Panc1 (cell line): ENCODE data around the gene PFKFB3.

Experiments
- POLR2AphosphoS5 ChIP-seq: IDR thresholded peaks from 2 replicates; pipeline ENCODE4 v1.6.1; 2012; ENCODE audit warnings: mild to moderate bottlenecking, low read depth, low read length, moderate library complexity
- TCF7L2 ChIP-seq: IDR thresholded peaks from 2 replicates; pipeline ENCODE4 v1.6.1; 2011; ENCODE audit warnings: mild to moderate bottlenecking, low read depth, low read length, inconsistent platforms
- TF ChIP-seq, protein P1 (sequence below): fragments of 450-650 bp; IDR thresholded peaks from 2 replicates; pipeline ENCODE4 v1.5.1; 2017; ENCODE audit warnings: mild to moderate bottlenecking

DNA sequence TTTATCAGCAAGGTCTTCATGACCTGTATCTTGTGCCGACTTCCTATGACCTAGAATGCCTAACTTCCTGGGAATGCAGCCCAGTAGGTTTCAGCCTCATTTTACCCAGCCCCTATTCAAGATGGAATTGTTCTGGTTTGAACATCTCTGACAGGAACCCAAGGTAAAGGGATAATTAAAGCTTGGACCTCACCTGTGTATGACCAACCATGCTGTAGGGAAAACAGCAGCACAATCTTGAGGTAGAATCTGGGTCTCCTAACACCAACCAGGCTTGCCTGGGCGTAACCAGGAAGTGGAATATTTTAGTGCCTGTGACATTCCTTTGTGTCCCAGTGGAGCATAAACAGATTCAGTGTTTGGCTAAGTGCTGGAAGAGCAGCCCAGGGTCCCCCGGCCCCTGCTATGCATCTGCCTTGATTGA, 94.1 kb downstream of the PFKFB3 start:
- no peak for TF ChIP-seq POLR2AphosphoS5
- TF ChIP-seq, protein P1, sequence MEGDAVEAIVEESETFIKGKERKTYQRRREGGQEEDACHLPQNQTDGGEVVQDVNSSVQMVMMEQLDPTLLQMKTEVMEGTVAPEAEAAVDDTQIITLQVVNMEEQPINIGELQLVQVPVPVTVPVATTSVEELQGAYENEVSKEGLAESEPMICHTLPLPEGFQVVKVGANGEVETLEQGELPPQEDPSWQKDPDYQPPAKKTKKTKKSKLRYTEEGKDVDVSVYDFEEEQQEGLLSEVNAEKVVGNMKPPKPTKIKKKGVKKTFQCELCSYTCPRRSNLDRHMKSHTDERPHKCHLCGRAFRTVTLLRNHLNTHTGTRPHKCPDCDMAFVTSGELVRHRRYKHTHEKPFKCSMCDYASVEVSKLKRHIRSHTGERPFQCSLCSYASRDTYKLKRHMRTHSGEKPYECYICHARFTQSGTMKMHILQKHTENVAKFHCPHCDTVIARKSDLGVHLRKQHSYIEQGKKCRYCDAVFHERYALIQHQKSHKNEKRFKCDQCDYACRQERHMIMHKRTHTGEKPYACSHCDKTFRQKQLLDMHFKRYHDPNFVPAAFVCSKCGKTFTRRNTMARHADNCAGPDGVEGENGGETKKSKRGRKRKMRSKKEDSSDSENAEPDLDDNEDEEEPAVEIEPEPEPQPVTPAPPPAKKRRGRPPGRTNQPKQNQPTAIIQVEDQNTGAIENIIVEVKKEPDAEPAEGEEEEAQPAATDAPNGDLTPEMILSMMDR, result no peak
- no peak for TF ChIP-seq TCF7L2
